IPS-11a (cell line): ENCODE data around the gene FAS.
"Not testable (repeated sequence)": the region's sequence is repeated elsewhere in the genome, so short reads cannot be mapped to it uniquely, and the experiment has no call there.

Source experiments
- H3K4me3 ChIP-seq: one replicate; pipeline ENCODE4 v1.5.1; 2013; ENCODE audit warnings: low read depth, low read length, control low read depth

Gene FAS

GRCh38 chr10:88991899-88992320 lies 1.3 kb downstream of the FAS start:
- peak overlapping the region; percentile 80 for H3K4me3 ChIP-seq

DNA sequence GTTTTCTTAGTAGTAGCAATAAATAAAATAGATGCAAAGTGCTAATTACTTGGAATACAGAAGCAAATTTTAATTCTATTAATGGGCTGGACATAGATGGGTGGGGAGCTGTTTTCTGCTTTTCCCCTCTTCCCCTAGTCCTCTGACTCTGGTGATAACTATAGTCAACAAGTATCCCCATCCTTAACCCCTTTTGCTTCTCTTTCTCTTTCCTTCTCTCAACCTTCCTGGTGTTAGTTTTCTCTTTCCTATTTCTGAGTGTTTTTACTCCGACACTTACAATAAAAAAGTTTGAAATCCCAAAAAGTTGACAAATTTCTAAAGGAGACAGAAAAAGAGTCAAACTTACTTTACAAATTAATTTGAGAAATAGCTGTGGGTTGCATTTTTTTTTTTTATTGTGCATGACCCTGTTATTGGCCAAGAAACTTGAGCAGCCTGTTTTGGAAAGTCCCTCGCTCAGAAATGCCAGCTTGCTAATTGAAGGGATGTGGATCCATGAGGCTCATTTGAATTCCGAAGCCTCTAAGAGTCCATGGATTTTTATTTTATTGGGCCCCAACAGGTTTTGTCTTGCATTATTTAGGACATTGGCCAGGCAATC lies 2.4 kb downstream of the FAS start:
- no peak overlapping the region for H3K4me3 ChIP-seq

- H3K4me3 ChIP-seq: no peak overlapping the region
These were observed 3.4 kb downstream of the FAS start for GRCh38 chr10:88994019-88994418.

GRCh38 chr10:88995156-88995876 lies 4.7 kb downstream of the FAS start:
- no peak overlapping the region for H3K4me3 ChIP-seq

GRCh38 chr10:88996927-88997326 lies 6.3 kb downstream of the FAS start:
- no peak overlapping the region for H3K4me3 ChIP-seq

GRCh38 chr10:88999625-89000024 lies 9.0 kb downstream of the FAS start:
- no peak overlapping the region for H3K4me3 ChIP-seq

DNA sequence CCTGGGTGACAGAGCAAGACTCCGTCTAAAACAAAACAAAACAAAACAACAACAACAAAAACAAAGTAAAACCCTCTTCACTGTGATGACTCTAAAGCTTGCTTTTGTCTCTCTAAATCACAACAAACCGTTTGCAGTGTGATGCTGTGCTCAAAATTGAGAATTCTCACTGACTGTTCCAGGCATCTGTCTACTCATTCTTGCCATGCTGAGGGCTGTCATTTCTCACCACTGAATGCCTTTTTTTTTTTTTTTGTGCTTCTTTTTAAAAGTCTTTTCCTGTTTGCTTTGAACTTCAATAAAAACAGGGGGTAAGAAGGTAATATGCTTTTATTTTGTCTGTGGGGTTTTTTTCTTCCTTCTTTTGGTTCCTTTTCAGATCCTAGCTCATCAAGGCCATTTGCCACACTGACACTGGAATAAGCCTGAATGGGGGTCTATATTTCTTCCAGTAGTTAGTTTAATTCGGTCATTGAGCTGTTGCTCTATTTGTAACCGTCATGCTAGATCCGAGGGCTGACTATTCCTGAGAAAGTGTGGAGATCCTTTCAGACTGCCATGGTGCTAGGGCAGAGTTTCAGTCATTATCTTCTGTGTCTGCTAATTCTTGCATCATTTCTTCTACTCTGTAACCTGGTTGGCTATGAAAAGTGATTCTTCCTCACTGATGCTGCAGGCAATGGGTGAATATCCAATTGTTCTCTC lies 10.6 kb downstream of the FAS start:
- no peak overlapping the region for H3K4me3 ChIP-seq

GRCh38 chr10:89001729-89002072 lies 11.1 kb downstream of the FAS start:
- no peak overlapping the region for H3K4me3 ChIP-seq

DNA sequence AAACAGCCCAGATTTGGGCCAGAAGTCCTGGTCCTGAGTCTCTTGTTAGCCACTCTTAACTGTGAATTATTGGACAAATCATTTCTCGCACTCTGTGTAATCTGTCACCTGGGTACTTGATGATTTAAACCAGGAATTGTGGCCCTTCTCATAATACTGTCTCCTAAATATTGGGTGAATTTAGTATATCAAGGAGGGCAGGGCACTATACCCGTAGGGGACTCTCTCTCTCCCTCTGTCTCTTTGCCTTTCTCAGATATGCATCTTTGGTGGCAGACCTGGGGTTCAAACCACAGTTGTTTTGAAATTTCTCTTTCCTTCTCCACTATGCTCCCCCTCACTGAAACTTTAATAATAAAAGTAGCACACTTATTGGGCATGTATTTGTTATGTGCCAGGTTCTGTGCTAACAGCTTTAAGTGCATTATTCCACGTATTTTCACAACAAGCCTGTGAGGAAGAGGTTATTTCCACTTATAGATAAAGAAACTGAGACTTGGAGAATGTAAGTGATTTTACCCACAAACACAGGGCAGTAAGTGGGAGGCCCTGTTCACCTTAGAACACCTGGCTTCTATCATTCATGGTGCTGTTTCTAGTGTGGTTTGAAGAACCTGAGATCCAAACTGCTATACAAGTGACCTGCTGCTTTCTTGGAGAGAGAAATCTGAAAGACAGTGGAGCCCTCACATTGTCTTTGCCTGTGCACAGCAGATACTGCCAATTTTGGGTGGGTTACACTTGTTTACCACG lies 11.8 kb downstream of the FAS start:
- no peak overlapping the region for H3K4me3 ChIP-seq

DNA sequence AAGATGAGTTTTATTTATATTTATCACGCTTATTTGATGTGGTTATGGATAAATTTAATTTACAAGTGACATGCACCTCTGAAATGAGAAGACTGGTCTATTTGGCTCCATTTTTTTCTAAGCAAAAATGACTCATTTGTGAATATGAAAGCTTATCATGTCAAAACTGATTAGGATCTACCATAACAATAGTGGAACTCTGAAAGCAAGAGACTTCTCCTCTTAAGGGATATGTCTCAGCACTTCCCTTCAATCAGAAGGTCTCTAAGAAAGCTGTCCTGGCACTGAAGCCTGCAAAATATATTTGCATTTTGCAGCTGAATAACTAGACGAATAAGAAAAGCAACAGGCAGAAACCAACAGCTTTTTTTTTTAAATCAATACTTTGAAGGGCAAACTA lies 12.7 kb downstream of the FAS start:
- no peak overlapping the region for H3K4me3 ChIP-seq

GRCh38 chr10:89007129-89007893 lies 16.7 kb downstream of the FAS start:
- no peak overlapping the region for H3K4me3 ChIP-seq

- H3K4me3 ChIP-seq: not testable (repeated sequence)
These were observed 28.2 kb downstream of the FAS start for GRCh38 chr10:89018700-89019346.

DNA sequence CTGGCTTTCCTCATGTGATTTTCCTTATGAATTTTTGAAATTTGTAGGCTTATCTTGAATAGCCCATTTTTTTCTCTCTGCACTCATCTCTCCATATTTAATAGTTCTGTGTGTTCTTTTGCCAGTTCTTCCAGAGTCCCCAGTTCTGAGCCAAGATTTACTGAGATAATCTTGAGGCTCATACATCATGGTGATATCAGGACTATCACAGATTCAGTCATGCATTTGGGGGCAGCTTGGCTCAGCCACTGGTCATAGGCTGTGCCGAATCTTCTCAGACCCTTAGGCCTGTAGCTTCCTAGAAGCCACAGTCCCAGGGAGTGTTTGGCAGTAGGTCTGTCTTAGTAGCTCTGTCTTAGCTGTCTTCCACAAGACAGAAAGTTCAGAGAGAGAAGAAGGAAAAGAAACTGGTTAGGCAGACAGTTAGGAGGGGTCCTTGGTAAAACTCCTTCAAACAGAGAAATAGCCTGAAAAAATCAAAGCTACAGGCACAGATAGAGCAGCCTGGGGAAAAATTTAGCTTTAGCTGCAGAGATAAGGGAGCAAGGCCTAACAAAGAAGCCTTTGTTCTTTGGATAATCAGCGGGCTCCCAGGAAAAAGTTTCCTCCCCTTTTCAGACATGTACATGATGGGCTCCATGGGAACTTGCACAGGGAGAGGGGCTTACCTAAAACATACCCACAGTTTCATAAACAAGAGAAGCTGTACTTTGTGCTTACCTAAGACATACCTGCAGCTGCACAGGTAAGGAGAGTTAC lies 29.1 kb downstream of the FAS start:
- no peak overlapping the region for H3K4me3 ChIP-seq

GRCh38 chr10:89021526-89021925 lies 30.9 kb downstream of the FAS start:
- H3K4me3 ChIP-seq: not testable (repeated sequence)

DNA sequence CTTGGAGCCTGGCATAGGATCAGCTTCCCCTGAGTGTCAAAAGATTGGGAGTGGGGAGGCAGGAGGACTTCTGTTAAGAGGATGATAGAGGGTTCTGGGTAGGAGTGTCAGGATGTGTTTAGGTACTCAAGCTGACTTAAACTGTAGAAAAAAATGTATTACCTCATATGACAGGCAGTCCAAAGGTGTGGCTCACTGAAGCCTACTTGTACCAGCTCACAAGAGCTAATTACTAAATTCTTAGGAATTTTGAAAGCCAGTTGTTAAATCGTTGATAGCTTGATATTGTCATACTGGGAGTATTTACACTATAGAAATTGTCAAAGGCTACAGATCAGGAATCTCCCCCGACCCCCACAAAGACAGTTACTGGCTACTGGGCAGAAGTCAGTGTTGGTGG lies 32.1 kb downstream of the FAS start:
- no peak overlapping the region for H3K4me3 ChIP-seq

DNA sequence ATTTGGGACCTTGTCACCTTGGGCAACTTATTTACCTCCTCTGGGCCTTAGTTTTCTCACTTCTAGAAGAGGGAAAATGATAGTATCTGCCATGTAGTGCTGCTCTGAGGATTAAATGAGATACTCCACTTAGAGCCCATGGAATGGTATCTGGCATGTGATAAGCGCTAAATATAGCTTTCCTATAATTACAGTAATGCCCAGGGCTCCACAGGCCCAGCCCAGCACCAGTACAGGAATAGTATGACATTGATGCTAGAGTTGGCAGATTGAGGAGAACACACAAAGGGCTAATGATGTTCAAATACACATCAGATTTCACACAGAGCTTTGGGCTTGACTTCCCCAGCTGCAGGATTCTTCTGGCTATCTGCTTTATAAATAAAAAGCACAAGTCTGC lies 34.9 kb downstream of the FAS start:
- no peak overlapping the region for H3K4me3 ChIP-seq

DNA sequence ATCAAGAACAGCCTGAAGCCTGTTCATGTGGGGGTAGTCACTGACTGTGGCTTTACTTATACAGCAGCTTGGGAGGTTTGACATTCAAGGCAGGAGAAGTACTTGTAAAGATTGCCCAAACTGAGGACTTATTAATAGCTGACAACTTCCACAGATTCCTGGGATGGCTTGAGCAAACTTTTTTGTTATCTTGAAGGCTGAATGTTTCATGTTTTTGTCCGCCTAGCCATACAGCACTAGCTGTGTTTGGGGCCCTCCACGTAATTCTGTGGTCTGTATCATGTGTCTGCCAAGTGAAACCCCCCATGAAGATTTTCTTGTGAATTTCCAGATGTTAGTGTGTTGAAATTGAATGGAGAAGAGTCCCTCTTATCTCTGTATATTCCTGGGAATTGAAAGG lies 38.6 kb downstream of the FAS start:
- H3K4me3 ChIP-seq: no peak overlapping the region

DNA sequence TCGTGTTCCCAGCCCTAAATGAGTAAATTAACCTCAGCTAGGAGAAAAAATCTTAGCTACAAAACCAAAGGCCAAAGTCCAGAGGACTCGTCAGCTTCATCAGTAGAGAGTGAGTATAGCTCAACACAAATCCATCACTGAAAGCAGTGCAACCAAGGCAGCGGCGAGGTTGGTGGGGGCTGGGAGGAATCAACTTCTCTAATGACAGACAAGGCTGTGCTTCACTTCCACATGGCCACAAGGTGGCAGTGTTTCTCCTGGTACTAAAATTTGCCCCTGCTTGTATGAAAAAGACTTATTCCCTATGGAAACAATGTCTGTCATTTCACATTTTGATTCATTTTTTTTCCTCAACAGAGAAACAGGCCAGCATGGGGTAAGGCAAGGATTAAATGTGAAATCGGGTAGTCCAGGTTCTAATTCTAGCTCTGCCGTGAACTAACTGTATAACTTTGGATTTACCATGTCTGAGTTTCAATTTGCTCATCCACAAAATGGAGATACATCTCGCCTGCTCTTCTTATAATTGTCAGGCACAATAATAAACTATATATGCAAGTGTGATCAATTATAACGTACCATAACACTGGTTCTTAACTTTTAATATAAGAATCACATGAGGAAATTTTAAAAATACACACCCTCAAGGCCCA lies 39.3 kb downstream of the FAS start:
- H3K4me3 ChIP-seq: no peak overlapping the region

- no peak overlapping the region for H3K4me3 ChIP-seq
These were observed 40.2 kb downstream of the FAS start for GRCh38 chr10:89030791-89031190.
